ENCODE measurements around the gene HYI. TPM values are rescaled to one million over a fixed set of nuclear protein-coding genes. Genes with fewer than 3 reads are reported as not detected.
"Not testable (repeated sequence)": the region's sequence is repeated elsewhere in the genome, so short reads cannot be mapped to it uniquely, and the experiment has no call there.

Gene HYI
- polyA plus RNA-seq, 1 of the 3 experiments (the other 2 are of a cell fraction): 11.1 TPM

DNA sequence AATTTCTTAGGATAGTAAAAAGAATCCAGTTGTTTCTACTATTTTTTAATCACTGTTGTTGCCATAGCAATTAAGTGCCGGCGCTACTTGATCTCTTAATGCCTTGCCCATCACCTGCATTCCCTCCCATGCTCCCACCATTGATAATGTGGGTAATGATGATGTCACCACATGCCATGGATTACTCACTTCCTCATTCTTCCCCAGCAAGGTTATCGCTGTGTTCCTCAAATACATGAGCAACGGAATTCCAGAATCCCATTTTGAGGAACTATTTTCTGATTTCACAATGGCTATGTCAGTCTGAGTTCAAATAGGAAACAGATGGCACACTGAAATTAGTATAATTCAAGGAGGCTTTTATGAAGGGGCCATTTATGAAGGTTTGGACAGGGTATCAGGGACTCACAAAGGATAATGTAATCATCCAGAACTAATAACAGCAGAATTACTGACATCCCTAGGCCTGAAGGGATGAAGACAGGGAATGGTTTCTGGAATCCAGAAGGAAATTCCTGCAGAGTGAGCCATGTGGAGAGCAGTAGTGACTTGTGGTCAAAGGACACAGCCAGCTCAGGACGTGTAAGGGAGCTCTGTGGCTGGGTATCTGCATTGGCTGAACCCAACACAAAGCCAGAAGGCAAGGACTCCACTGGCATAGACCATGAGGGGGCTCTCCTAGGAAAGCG, 18.9 kb upstream of the HYI start:
- H3K36me3 ChIP-seq (replicated peaks in 1 of 2; ENCODE audit: control insufficient read depth in 1 of 2, insufficient read depth in 2 of 2, low read length in 1 of 2); H4K20me1 ChIP-seq (ENCODE audit: insufficient read depth); DNase-seq; H3K27me3 ChIP-seq (ENCODE audit: insufficient read depth); POLR2A ChIA-PET; H3K9me2 ChIP-seq; H3K79me2 ChIP-seq (ENCODE audit: insufficient read depth); H3K9me3 ChIP-seq; CTCF ChIA-PET: not testable (repeated sequence)
- peak; percentile 65; the same call in 1 of the 2 replicates for TF ChIP-seq FOSL2 (IDR thresholded peaks at IDR 0.05; ENCODE audit: borderline replicate concordance, low read depth)
- TF ChIP-seq GABPA (IDR thresholded peaks at IDR 0.05; ENCODE audit: low read depth): peak; percentile 4; the same call in 1 of the 2 replicates
- TF ChIP-seq RXRA (IDR thresholded peaks at IDR 0.05; ENCODE audit: borderline replicate concordance, low read depth): peak; percentile 58; the same call in 1 of the 2 replicates
- peak; percentile 29; the same call in 1 of the 2 replicates for TF ChIP-seq NFIC (IDR thresholded peaks at IDR 0.05; ENCODE audit: borderline replicate concordance)
- peak; percentile 88 for TF ChIP-seq TCF12 (IDR thresholded peaks at IDR 0.05)
- TF ChIP-seq RCOR1 (IDR thresholded peaks at IDR 0.05; ENCODE audit: low read length): 0 out of 2 replicates have a peak, but pooled peaks have one; percentile 52
- TF ChIP-seq TAF1 (IDR thresholded peaks at IDR 0.05; ENCODE audit: borderline replicate concordance, low read depth, low read length): peak; percentile 6; the same call in 1 of the 2 replicates
- TF ChIP-seq, protein P1, sequence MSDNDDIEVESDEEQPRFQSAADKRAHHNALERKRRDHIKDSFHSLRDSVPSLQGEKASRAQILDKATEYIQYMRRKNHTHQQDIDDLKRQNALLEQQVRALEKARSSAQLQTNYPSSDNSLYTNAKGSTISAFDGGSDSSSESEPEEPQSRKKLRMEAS (IDR thresholded peaks at IDR 0.05; ENCODE audit: low read depth): peak; percentile 68; the same call in 1 of the 2 replicates
- TF ChIP-seq, protein P2, sequence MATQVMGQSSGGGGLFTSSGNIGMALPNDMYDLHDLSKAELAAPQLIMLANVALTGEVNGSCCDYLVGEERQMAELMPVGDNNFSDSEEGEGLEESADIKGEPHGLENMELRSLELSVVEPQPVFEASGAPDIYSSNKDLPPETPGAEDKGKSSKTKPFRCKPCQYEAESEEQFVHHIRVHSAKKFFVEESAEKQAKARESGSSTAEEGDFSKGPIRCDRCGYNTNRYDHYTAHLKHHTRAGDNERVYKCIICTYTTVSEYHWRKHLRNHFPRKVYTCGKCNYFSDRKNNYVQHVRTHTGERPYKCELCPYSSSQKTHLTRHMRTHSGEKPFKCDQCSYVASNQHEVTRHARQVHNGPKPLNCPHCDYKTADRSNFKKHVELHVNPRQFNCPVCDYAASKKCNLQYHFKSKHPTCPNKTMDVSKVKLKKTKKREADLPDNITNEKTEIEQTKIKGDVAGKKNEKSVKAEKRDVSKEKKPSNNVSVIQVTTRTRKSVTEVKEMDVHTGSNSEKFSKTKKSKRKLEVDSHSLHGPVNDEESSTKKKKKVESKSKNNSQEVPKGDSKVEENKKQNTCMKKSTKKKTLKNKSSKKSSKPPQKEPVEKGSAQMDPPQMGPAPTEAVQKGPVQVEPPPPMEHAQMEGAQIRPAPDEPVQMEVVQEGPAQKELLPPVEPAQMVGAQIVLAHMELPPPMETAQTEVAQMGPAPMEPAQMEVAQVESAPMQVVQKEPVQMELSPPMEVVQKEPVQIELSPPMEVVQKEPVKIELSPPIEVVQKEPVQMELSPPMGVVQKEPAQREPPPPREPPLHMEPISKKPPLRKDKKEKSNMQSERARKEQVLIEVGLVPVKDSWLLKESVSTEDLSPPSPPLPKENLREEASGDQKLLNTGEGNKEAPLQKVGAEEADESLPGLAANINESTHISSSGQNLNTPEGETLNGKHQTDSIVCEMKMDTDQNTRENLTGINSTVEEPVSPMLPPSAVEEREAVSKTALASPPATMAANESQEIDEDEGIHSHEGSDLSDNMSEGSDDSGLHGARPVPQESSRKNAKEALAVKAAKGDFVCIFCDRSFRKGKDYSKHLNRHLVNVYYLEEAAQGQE (IDR thresholded peaks at IDR 0.05; ENCODE audit: low read depth, low read length): peak; percentile 65; the same call in 1 of the 2 replicates
- TF ChIP-seq EP300 (IDR thresholded peaks at IDR 0.05; ENCODE audit: borderline replicate concordance in 1 of 2, low read depth in 1 of 2, low read length in 1 of 2): peak in 1 of 2 experiments; percentile 49; a peak in 2 of 4 replicates
- TF ChIP-seq, protein P3, sequence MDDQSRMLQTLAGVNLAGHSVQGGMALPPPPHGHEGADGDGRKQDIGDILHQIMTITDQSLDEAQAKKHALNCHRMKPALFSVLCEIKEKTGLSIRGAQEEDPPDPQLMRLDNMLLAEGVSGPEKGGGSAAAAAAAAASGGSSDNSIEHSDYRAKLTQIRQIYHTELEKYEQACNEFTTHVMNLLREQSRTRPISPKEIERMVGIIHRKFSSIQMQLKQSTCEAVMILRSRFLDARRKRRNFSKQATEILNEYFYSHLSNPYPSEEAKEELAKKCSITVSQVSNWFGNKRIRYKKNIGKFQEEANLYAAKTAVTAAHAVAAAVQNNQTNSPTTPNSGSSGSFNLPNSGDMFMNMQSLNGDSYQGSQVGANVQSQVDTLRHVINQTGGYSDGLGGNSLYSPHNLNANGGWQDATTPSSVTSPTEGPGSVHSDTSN (IDR thresholded peaks at IDR 0.05): peak; percentile 68
- TF ChIP-seq POLR2AphosphoS5 (IDR thresholded peaks at IDR 0.05; ENCODE audit: low read depth, low read length): peak; percentile 63; the same call in 1 of the 2 replicates
- TF ChIP-seq ELF1 (IDR thresholded peaks at IDR 0.05): peak; percentile 74
- peak; percentile 81; the same call in 1 of the 2 replicates for TF ChIP-seq JUND (IDR thresholded peaks at IDR 0.05)
- TF ChIP-seq TEAD4 (IDR thresholded peaks at IDR 0.05; ENCODE audit: borderline replicate concordance, insufficient read depth): peak; percentile 90
- peak overlapping the region; percentile 72 for H3K4me2 ChIP-seq
- H3K9ac ChIP-seq: peak overlapping the region; percentile 68
- H3F3A ChIP-seq (replicated peaks; ENCODE audit: insufficient read depth): peaks cover 35% of the 10 kb centered on the region
- H2AFZ ChIP-seq (ENCODE audit: low read depth): peak overlapping the region; percentile 52
- 17% methylated on average over 6 of the region's 6 CpGs for WGBS (ENCODE audit: low lambda C conversion rate)
- peak overlapping the region in 1 of 2 experiments; percentile 42; a peak in 1 of 4 replicates for H3K4me3 ChIP-seq (ENCODE audit: low read depth in 2 of 2, low read length in 1 of 2)
- peaks cover 10 to 37% of the 10 kb centered on the region in 2 experiments for H3K4me1 ChIP-seq (ENCODE audit: control insufficient read depth in 1 of 2, insufficient read depth in 2 of 2, low read depth in 1 of 2, low read length in 1 of 2)
- peak overlapping the region; percentile 73 to 96 for H3K27ac ChIP-seq (ENCODE audit: low read depth in 2 of 2, low read length in 1 of 2)

Data from SK-N-SH (cell line).